HG02623 (cell line): Measurements from ENCODE around the gene GHITM.
A peak's percentile ranks its signal among the peaks of the same experiment; 100 is the strongest.
"Not testable (repeated sequence)": the region's sequence is repeated elsewhere in the genome, so short reads cannot be mapped to it uniquely, and the experiment has no call there.

Experiments
- ATAC-seq: cut with Tn5 transposase; IDR thresholded peaks from one replicate; pipeline ENCODE4 v1.9.1; 2021; ENCODE audit warnings: moderate library complexity; ENCODE audit not compliant: unreplicated experiment

The GHITM gene

DNA sequence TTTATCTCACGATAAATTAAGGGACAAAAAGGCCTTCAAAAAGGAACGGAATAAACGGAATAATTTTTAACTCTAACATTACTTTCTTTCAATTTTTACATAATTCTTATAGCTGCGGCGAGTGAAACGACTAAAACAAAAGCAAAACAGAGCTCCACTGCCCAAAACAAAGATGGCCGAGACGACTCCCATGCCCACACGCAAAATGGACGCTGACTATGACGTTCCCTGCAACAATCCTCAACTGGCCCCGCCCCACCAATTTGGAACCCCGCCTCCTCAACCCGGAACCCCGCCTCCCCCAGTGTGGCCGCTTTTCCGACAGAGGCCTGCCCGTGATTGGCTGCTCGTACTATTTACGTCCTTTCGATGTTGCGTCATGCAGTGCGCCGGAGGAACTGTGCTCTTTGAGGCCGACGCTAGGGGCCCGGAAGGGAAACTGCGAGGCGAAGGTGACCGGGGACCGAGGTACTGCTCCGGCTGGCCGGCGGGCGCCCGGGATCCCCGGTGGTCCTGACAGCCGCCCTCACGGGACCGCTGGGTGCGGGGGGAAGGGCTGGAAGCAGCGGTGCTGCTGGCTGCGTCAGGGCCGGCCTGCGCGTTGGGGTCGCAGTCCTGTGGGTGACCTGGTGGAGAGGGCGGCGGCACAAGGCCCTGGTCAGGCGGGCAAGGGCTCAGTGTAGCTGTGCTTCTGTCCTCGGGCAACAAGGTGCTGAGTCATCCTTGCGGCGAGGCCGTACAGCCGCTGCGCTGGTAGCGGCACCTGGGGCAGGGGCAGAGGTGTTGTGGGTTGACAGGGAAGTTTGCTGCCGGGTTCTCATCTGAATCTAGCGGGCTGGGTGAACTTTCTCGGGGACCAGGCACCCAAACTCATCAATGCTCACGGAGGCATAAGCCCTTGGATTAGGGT, at the start of gene GHITM:
TSS of gene GHITM (plus strand) at position 384 of the 910 bp plus-strand sequence. CDS start 1,992 bp downstream, outside the sequence.
- ATAC-seq, result peak; percentile 98

DNA sequence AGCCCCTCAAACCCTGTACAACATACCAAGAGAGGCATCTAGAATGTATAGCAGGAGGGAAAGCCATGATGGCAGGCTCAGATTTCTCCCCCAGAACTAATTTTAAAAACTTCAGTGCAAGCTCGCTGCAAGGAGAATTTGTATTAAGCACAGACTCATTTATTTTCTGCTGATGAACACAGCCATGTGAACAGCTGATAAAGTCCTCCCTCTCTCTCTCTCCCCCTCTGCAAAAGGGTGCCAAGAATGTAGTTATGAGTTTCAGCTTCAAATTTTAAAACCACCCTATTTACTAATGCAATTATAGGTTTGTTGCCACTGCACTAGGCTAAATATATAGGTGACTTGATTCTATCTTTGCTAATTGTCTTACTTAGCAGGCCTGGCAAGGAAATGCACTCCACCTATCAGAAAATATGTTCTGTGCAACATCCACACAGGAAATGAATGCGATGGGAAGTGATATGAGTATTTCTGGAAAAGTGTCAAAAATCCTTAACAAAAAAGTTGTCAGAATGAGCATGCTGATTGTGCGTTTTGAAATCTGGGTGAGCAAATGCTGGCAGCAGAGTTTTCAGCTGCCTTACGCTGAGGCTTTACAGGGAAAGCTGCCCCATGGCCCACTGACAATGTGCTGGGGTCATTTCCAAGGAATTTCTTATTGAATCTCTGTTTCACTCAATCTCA, 43.4 kb upstream of the GHITM start:
- ATAC-seq, result no peak

GRCh38 chr10:84097787-84098353, 41.4 kb upstream of the GHITM start:
- ATAC-seq, result no peak

DNA sequence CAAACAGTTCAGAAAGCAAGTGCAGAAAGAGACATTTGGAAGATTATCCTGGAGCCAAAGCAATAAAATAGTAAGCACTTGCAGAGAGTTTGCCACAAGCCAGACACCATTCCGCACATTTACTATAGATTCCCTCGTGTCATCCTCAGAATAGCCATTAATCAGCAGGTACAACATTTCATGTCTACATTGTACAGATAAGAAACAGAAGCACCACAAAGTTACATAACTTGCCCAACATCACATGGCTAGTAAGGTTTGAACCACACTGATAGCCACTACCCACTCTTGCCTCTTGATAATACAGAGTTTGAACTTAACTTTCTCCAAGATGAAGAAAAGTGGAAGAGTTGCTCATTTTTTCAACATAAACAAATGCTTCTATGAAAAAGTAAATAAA, 40.6 kb upstream of the GHITM start:
- ATAC-seq, result no peak

DNA sequence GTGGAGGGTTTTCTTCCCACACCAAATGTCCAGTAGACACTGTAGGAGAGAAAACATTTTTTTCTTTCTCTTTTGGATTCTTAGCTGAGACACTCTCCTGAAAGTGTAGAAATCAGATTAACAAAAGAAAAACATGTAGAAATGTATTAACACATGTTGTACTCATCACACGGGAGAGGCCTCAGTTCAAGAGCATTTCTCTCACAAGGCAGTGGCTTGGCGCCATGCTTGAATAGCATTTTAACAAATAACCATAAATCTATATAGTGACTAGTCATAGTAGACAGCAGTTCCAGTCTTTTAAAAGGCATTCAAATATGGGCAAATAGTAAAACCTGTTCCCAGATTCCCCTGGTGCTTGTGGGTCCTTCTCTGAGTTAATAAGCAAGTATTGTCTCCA, 38.3 kb upstream of the GHITM start:
- ATAC-seq, result no peak

- no peak for ATAC-seq
Observed at GRCh38 chr10:84108797-84109196, 30.5 kb upstream of the GHITM start.

DNA sequence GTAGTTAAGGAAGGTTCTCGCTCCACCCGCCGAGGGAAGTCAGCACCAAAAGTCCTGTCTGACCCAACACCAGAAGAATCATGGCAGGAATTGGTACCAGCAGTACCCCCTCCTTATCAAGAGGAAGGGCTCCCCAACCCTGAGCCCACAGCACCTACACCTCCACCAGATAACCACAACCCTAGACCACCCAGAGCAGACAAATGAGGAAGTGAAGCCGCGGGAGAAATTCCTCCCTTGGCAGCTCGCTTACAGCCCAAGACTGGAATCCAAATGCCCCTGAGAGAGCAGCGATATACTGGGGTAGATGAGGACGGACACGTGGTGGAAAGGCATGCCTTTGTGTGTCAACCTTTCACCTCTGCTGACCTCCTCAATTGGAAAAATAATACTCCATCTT, 29.5 kb upstream of the GHITM start:
- ATAC-seq, result not testable (repeated sequence)

GRCh38 chr10:84113468-84113867, 25.8 kb upstream of the GHITM start:
- not testable (repeated sequence) for ATAC-seq

GRCh38 chr10:84114088-84114667, 25.1 kb upstream of the GHITM start:
- no peak for ATAC-seq

GRCh38 chr10:84117204-84117603, 22.1 kb upstream of the GHITM start:
- ATAC-seq, result not testable (repeated sequence)

DNA sequence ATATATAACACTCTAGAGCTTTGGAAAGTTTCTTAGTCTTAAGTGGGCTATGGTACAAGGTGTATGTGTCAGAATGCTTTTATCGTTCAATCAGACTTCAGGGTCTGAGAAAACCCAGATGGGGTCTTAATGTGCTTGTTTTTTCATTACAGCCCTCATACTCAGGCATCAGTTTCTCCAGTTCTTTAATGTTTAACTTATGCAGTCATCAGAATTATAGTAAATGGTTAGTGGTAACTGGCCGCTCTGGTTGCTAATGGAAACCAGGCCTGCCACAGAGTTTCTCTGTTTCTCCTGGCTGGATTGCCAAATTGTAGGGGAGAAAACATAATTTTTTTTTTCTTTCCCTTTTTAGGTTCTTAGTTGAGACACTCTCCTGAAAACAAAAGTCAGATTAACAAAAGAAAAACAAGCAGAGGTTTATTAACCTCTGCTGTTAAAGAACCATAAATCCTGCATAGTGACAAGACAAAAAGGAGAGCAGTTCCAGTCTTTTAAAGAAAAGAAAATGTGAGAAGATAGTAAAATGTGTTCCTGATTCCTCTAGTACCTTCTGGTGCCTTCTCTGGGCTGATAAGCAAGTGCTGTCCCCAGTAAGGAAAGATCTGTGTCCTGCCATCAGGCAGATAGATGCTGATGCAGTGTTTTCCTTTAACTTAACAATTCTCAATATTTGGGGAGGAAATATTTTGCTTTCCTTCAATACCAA, 21.5 kb upstream of the GHITM start:
- no peak for ATAC-seq

- no peak for ATAC-seq
Observed at GRCh38 chr10:84118395-84119006, 20.8 kb upstream of the GHITM start.

DNA sequence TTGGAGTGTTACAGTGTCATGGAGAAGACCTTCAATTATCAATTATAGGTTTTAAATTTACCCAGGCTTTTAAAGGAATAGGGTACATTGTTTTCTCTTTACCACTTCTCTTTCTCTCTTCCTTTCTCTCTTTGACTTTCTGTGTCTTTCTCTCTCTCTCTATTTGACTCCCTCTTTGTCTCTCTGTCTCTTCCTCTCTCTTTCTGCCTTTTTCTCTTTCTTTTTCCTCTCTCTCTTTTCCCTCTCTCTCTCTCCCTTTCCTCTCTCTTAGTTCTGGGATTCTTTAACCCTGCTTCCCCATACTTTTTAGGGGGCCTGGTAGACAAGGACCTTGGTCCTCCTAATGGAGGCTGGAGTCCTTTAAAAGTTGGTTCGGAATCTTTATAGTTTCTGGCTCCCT, 15.9 kb upstream of the GHITM start:
- no peak for ATAC-seq

DNA sequence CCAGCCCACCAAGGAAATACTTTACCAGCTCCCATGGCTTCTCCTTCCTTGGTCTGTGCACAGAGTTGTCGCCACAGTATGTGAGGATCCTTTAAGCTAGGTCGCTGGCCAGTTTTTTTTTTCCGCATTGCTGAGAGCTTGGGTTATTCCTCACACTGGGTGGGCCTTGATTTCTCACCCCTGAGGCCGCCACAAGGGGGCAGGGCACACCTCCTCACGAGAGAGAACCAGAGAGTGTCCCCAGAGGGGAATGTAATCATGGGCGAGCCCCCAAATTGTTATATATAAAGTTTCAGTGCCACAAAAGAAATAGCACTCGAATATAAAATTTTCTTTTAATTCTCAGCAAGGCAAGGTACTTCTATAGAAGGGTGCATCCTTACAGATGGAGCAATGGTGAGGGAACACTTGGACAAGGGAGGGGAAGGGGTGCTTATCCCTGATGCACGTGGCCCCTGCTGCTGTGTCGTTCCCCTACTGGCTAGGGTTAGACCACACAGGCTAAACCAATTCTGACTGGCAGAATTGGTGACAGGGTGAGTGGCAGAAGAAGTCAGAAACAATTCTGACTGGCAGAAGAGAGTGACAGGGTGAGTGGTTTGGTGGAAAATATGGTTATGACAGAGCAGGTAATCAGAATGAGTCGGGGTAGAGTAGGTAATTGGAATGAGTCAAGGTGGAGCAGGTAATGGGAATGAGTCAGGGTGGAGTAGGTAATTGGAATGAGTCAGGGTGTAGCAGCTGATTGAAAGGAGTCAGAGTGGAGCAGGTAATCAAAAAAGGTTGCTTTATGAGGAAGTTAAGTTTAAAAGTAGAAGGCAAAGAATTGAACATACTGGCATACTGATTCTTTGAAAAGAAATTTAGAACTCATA, 13.2 kb upstream of the GHITM start:
- not testable (repeated sequence) for ATAC-seq

GRCh38 chr10:84126785-84127167, 12.5 kb upstream of the GHITM start:
- no peak for ATAC-seq

DNA sequence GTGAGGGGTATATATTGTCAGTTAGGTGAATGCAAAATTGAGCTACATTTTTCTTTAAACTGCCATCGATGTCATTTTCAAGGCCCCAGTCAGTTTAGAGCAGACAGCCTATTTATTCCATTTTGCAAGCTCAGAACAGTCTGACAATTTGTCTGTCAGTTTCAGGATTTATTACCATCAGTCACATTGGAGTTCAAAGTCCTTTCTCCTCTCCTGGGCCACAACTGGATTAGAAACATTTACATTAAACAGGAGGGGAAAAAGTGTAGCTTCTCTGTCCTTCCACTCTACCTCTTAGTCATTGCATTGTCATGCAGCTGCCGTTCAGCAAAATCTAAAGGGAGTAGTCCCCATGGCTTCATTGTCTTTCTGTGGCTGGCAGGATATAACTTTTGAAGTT, 3.5 kb upstream of the GHITM start:
- ATAC-seq, result no peak

GRCh38 chr10:84137811-84138210, 1.5 kb upstream of the GHITM start:
- no peak for ATAC-seq

DNA sequence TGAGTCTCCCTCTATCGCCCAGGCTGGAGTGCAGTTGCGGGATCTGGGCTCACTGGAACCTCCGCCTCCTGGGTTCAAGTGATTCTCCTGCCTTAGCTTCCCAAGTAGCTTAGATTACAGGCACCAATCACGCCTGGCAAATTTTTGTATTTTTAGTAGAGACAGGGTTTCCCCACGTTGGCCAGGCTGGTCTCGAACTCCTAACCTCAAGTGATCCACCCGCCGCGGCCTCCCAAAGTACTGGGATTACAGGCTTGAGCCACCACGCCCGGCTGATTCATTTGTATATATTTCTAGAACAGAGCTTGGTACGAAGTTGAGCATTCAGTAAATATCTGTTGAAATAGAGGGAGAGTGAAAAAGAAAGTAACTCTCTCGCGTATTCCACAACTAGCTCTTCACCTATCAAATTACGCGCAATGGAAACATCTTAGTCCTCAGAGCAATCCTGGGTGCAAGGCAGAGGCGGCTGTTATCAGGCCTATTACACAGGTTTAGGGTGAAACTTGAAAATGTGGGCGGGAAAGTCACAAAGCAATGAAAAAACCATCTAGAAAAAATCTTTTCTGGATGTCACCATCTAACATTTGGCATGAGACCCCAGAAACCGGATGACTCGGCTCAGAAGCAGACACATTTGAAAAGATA, 707 bp upstream of the GHITM start:
- ATAC-seq, result no peak

- peak; percentile 2 for ATAC-seq
Observed at GRCh38 chr10:84140036-84140379, 699 bp downstream of the GHITM start.
